Upper lobe of right lung (tissue), 1 donor: ENCODE results near the gene PUDP. TPM values are rescaled to one million over a fixed set of nuclear protein-coding genes. Genes with fewer than 3 reads are reported as not detected.

Experiments
- ATAC-seq: fragments of 200-7000 bp; cut with Tn5 transposase; one replicate; pipeline ENCODE4 v1.9.1; 2020; ENCODE audit warnings: mild to moderate bottlenecking, moderate library complexity
- DNase-seq: peaks from one replicate; pipeline ENCODE4 v3.0.0-alpha.2; 2020
- H3K27ac ChIP-seq: fragments of 200-600 bp; one replicate; pipeline ENCODE4 v1.8.0; 2022
- H3K27me3 ChIP-seq: fragments of 200-600 bp; one replicate; pipeline ENCODE4 v1.8.0; 2022; ENCODE audit warnings: mild to moderate bottlenecking
- H3K36me3 ChIP-seq: fragments of 200-600 bp; one replicate; pipeline ENCODE4 v1.8.0; 2022
- H3K4me1 ChIP-seq: fragments of 200-600 bp; one replicate; pipeline ENCODE4 v1.8.0; 2022
- H3K4me3 ChIP-seq: fragments of 200-600 bp; one replicate; pipeline ENCODE4 v1.8.0; 2022; ENCODE audit warnings: mild to moderate bottlenecking
- H3K9me3 ChIP-seq: fragments of 200-600 bp; one replicate; pipeline ENCODE4 v1.8.0; 2022
- intact Hi-C: fragments of 100-400 bp; cut with DNase I; formaldehyde crosslinking; loops from one replicate; pipeline ENCODE4 v1.11.0; 2022
- total RNA-seq: library from RNA; stranded (reverse); fragmentation: NEBNext Ultra II Directional; extraction: Animal tissue kit (Norgen Biotek cat#: 25700); gene quantifications from one replicate; pipeline ENCODE4 v1.2.1, GENCODE V29; 2021
- TF ChIP-seq, protein P1 (sequence below): fragments of 200-600 bp; IDR thresholded peaks from one replicate; pipeline ENCODE4 v1.8.0; 2022; ENCODE audit warnings: antibody characterized with exemption
- donor health status: DM: no; HTN: yes; CAD: no; lungs with severe emphysema.

PUDP gene
- total RNA-seq, 1 donor from 2014 or later: 17.5 TPM

DNA sequence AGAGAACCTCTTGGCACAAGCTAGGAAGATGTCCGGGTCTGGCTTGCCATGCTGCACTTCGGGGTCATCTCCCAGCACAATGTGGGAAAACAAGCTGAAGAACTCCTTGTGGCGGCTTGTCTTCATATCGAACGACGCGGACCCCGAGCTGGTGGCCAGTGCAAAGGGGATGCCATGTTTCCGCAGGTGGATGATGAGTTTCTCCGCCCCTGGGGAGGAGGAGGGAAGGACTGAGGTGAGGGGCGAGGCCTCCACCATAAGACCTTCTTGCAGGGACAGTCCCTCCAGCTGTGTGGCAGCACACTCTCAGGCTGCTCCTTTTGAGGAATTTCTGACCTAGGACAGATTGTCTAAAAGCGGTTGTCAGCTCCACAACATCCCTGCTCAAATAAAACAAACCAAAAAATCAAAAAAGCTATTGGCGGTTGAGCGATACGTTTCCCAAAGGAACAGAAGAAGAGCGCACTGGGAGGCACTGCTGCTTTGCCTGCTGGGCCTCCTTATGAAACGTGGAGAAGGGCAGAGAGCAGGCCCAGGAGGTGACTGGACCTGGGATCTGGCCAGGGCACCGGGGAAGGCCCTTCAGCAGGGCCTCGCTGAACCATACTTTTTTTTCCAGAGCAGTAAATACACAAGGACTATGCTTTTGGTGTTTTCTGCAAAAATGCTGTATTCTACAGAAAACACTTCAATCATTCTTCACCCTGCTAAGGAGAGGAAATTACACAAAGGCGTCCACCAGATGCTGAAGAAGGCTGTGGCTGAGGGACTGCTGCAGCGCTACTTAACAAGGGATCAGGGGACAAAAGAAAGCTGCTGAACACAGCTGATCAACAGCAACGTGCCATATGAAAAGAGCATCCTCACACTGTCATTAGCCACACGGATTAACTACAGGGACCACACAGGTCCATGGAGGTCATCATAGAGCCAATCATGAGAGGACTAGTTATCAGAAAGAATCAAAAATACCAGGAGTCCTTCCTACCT is 70.4 kb downstream of the PUDP start:
- TF ChIP-seq, protein P1, sequence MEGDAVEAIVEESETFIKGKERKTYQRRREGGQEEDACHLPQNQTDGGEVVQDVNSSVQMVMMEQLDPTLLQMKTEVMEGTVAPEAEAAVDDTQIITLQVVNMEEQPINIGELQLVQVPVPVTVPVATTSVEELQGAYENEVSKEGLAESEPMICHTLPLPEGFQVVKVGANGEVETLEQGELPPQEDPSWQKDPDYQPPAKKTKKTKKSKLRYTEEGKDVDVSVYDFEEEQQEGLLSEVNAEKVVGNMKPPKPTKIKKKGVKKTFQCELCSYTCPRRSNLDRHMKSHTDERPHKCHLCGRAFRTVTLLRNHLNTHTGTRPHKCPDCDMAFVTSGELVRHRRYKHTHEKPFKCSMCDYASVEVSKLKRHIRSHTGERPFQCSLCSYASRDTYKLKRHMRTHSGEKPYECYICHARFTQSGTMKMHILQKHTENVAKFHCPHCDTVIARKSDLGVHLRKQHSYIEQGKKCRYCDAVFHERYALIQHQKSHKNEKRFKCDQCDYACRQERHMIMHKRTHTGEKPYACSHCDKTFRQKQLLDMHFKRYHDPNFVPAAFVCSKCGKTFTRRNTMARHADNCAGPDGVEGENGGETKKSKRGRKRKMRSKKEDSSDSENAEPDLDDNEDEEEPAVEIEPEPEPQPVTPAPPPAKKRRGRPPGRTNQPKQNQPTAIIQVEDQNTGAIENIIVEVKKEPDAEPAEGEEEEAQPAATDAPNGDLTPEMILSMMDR: no peak
- H3K4me3 ChIP-seq: no peak overlapping the region
- H3K4me1 ChIP-seq: no peaks in the 10 kb centered on the region
- intact Hi-C loops: no loop called here
- H3K27ac ChIP-seq: no peak overlapping the region
- H3K9me3 ChIP-seq: no peaks in the 10 kb centered on the region
- H3K36me3 ChIP-seq: no peaks in the 10 kb centered on the region
- no peaks in the 10 kb centered on the region for H3K27me3 ChIP-seq
- DNase-seq: no peak
- ATAC-seq: no peak

DNA sequence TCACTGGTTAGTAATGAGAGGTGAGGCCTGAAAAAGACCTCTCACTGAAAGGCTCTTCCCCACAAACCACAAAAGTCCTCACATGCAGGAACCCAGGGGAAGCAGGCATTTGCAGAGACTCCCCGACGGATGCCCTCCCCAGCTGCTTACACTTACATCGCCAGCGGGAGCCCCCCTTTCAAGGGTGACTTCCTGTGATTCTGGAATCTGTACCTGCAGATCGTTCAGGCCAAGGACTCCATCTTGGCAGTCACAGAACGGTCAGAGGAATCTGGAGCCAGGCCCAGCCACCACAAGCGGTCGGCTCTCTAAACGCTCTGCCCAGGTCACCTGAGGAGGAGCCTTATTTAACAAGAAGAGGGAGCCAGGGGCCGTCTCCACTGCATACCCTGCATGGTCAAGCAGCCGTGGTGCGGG is 71.7 kb downstream of the PUDP start:
- intact Hi-C loops: no loop called here
- H3K4me1 ChIP-seq: no peaks in the 10 kb centered on the region
- TF ChIP-seq, protein P1: no peak
- no peaks in the 10 kb centered on the region for H3K9me3 ChIP-seq
- ATAC-seq: no peak
- H3K36me3 ChIP-seq: no peaks in the 10 kb centered on the region
- DNase-seq: no peak
- H3K4me3 ChIP-seq: no peak overlapping the region
- no peak overlapping the region for H3K27ac ChIP-seq
- no peaks in the 10 kb centered on the region for H3K27me3 ChIP-seq

DNA sequence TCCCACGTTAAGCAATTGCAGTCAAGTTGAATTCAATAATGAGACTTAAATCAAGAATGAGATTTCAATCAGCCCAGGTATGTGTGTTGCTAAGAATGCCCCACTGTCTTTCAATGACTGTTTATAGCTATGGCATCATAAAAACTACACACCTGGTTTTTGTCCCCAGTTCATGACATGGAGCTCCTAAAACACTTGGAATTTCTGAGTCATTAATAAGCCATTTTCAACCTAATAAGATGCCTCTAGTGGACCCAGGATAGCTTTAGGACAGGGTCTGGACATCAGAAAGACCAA is 73.1 kb downstream of the PUDP start:
- H3K9me3 ChIP-seq: no peaks in the 10 kb centered on the region
- no peak for DNase-seq
- no peak overlapping the region for H3K27ac ChIP-seq
- TF ChIP-seq, protein P1: no peak
- no peaks in the 10 kb centered on the region for H3K36me3 ChIP-seq
- intact Hi-C loops: no loop called here
- no peaks in the 10 kb centered on the region for H3K4me1 ChIP-seq
- no peak for ATAC-seq
- no peak overlapping the region for H3K4me3 ChIP-seq
- no peaks in the 10 kb centered on the region for H3K27me3 ChIP-seq

DNA sequence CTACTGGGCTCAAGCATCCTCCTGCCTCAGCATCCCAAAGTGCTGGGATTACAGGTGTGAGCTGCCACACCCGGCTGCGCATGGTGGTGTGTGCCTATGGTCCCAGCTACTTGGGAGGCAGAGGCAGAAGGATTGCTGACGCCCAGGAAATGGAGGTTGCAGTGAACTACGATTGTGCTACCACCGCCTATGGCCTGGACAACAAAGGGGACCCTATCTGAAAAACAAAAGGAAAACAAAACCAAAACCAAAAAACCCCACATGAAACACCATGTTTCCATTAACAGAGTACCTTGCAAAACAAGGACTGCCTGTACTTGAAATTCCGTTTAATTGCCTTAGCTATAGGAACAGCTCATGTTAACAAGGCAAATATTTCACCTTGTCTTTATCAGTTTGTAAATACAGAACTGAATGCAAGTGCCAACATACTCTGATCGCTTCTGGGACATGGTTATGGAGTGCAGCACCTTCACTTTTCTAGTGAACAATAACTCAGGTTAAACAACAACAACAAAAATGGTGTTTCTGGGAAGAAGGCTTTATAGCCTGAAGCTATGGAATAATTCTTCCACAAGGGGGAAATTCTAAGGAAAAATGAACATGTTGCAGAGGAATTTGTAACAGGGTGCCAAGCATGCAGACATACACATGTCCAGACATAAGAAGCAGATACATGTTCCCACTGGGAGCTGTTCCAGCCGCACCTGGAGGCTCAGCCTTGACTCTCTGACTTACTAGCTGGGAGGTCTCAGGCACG is 73.6 kb downstream of the PUDP start:
- no peak for ATAC-seq
- no peak for DNase-seq
- intact Hi-C loops: no loop called here
- TF ChIP-seq, protein P1: no peak
- no peaks in the 10 kb centered on the region for H3K27me3 ChIP-seq
- no peak overlapping the region for H3K4me3 ChIP-seq
- H3K9me3 ChIP-seq: no peaks in the 10 kb centered on the region
- H3K27ac ChIP-seq: no peak overlapping the region
- H3K4me1 ChIP-seq: no peaks in the 10 kb centered on the region
- H3K36me3 ChIP-seq: no peaks in the 10 kb centered on the region

DNA sequence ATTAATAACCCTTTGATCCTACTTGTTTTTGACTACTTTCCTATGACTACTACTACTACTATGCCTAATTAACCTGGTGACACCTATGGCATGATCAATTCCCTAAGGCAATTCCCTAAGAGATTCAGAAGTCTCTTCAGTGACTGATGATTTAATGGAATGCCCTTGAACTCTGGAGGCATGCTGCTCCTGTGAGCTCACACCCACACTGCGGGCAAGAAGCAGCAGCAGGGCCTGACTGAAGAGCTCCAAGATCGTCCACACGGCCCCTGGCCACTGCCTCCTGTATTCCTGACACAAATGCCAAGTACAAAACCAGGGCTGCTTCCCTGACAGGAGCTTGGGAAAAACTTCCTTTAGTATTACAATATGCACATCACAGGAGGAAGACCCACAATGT is 74.6 kb downstream of the PUDP start:
- ATAC-seq: no peak
- no peaks in the 10 kb centered on the region for H3K9me3 ChIP-seq
- TF ChIP-seq, protein P1: no peak
- DNase-seq: no peak
- H3K36me3 ChIP-seq: no peaks in the 10 kb centered on the region
- intact Hi-C loops: no loop called here
- no peaks in the 10 kb centered on the region for H3K4me1 ChIP-seq
- no peak overlapping the region for H3K4me3 ChIP-seq
- H3K27ac ChIP-seq: no peak overlapping the region
- H3K27me3 ChIP-seq: no peaks in the 10 kb centered on the region
